ENCODE data around the gene MYO7A.

GRCh38 chr11:77113382-77114088 lies 14.5 kb upstream of the MYO7A start:
- peak; percentile 53 for TF ChIP-seq RAD21 (IDR thresholded peaks at IDR 0.05; ENCODE audit: low read length)
- peak; percentile 64 for TF ChIP-seq CTCF (conservative IDR thresholded peaks at IDR 0.05; ENCODE audit: low read depth, low read length)
- TF ChIP-seq BHLHE40 (IDR thresholded peaks at IDR 0.05; ENCODE audit: low read depth, low read length), result no peak
- TF ChIP-seq SMC3 (IDR thresholded peaks at IDR 0.05; ENCODE audit: low read depth, low read length), result peak; percentile 56
